ENCODE data around the gene TEX36.

DNA sequence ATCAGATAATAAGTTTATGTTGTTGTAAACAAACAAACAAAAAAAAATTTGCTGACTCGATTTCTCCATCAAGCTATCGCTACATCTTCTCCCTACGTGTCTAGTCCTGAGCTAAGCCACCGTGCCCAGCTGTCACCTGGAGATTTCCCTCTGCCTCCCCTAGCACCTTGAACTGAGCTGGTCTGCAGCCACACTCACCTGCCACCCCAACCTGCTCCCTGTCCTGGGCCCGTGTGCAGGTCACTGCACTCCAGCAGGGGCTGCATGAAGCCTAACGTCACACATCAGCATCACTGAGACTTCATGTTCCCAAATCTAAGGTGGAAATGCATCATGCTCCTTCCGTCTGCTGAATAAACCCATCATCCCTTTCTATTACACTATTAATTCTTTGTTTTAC lies 44.4 kb downstream of the TEX36 start:
- TF ChIP-seq, protein P1, sequence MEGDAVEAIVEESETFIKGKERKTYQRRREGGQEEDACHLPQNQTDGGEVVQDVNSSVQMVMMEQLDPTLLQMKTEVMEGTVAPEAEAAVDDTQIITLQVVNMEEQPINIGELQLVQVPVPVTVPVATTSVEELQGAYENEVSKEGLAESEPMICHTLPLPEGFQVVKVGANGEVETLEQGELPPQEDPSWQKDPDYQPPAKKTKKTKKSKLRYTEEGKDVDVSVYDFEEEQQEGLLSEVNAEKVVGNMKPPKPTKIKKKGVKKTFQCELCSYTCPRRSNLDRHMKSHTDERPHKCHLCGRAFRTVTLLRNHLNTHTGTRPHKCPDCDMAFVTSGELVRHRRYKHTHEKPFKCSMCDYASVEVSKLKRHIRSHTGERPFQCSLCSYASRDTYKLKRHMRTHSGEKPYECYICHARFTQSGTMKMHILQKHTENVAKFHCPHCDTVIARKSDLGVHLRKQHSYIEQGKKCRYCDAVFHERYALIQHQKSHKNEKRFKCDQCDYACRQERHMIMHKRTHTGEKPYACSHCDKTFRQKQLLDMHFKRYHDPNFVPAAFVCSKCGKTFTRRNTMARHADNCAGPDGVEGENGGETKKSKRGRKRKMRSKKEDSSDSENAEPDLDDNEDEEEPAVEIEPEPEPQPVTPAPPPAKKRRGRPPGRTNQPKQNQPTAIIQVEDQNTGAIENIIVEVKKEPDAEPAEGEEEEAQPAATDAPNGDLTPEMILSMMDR (conservative IDR thresholded peaks at IDR 0.05 in 1 of 2, IDR thresholded peaks at IDR 0.05 in 1 of 2; ENCODE audit: extremely low read depth in 1 of 2, insufficient read depth in 1 of 2, low read depth in 1 of 2, low read length in 2 of 2), result no peak
- TF ChIP-seq EZH2 (IDR thresholded peaks at IDR 0.05; ENCODE audit: borderline replicate concordance, low read length), result no peak

Measured in mammary epithelial cell (primary cell).